Right cardiac atrium (tissue), 5 donors: ENCODE measurements around the gene MRPL45. TPM values are rescaled to one million over a fixed set of nuclear protein-coding genes. Genes with fewer than 3 reads are reported as not detected.

Experiments
- ATAC-seq, 2 donors: fragments of 200-7000 bp; cut with Tn5 transposase; one replicate each; pipeline versions ENCODE4 v1.8.0 to v1.9.1; 2020; ENCODE audit warnings: moderate library complexity in 2 of 2, mild to moderate bottlenecking in 1 of 2
- DNase-seq, 3 donors: peaks; one replicate each; pipeline ENCODE4 v3.0.0-alpha.2; 2020
- H3K27ac ChIP-seq: one replicate; pipeline ENCODE4 v1.5.1; 2013; ENCODE audit warnings: mild to moderate bottlenecking, low read length, control low read depth, moderate library complexity
- H3K27me3 ChIP-seq: one replicate; pipeline ENCODE4 v1.6.1; 2013; ENCODE audit not compliant: control insufficient read depth, insufficient read depth
- H3K4me1 ChIP-seq: one replicate; pipeline ENCODE4 v1.6.1; 2013; ENCODE audit warnings: low read length; ENCODE audit not compliant: control insufficient read depth, insufficient read depth
- H3K4me3 ChIP-seq: one replicate; pipeline ENCODE4 v1.5.1; 2013; ENCODE audit warnings: low read length, control low read depth
- H3K9me3 ChIP-seq: one replicate; pipeline ENCODE4 v1.6.1; 2013; ENCODE audit warnings: low read length; ENCODE audit not compliant: control insufficient read depth
- WGBS: extraction: QIAGEN DNeasy Blood & Tissue Kit; methylation state at CpG from one replicate; pipeline ENCODE4 v1.1.7; 2013; 5-methylcytosine and 5-hydroxymethylcytosine counted together
- intact Hi-C, 4 donors: fragments of 100-400 bp; cut with DNase I; formaldehyde crosslinking; loops; one replicate each; pipeline versions ENCODE4 v1.11.0 to v1.14.0; 2022 to 2023
- polyA plus RNA-seq: library from polyadenylated mRNA; stranded (reverse); fragments of 200-250 nt; gene quantifications from one replicate; pipeline ENCODE4 v1.2.3, GENCODE V29; 2013
- total RNA-seq, 4 donors: library from RNA; stranded (reverse); fragmentation: NEBNext Ultra II Directional; extraction: Animal tissue kit (Norgen Biotek cat#: 25700); gene quantifications; one replicate each; pipeline ENCODE4 v1.2.1, GENCODE V29; 2021
- donor health status: healthy with polysubstance abuse.
- donor health status: DM: no; HTN: yes; CAD: no.
- donor health status: DM: no; HTN: no; CAD: no.
- donor health status: DM: no; HTN: yes; CAD: no; lungs with severe emphysema.
- donor health status: DM: yes; HTN: yes; CAD: no.

MRPL45 gene
- total and polyA plus RNA-seq, 5 donors: 25.3 to 36.2 (median 30.8) TPM

DNA sequence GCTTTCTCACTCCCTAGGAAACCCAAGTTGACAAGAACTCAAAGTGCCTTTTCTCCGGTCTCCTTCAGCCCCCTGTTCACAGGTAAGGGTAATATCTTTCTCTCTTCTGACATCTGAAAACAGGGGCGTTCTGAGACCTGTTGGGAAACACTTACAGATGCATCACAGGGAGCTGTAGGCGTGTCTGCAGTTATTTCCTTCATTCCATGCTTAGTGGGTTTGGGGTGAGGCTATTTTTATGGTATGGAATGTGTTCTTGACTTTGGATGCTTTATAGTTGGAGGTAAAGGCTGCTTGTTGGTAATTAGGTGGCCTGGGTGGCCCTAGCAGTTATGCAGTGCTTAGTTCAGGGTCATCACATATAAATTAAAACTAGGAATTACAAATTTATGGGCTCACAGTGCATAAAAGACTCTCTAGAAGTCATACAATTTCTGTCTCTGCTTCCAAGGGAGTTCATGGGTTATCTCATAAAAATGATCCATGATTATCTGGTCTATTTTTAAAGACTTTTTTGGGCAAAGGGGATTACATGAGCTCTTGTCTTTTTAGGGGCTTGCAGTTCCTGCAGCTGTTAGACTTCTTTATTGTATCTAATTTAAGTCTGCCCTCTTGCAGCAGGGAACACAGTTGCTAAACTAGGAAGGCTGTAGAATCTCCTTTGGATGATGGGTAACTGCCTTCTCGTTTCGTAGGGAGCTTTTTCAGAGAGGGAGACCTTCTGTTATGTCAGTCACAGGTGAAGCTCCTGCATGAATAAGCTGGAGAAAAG is 64.9 kb downstream of the MRPL45 start:
- no peaks in the 10 kb centered on the region for H3K4me1 ChIP-seq
- WGBS: 73% methylated on average over 5 of the region's 5 CpGs
- intact Hi-C loops: no loop called here
- H3K9me3 ChIP-seq: no peaks in the 10 kb centered on the region
- H3K27ac ChIP-seq: no peak overlapping the region
- H3K4me3 ChIP-seq: no peak overlapping the region
- no peaks in the 10 kb centered on the region for H3K27me3 ChIP-seq
- ATAC-seq (no peak), DNase-seq (no peak)

GRCh38 chr17:38363016-38363415 is 66.0 kb downstream of the MRPL45 start:
- WGBS: 95% methylated on average over 5 of the region's 5 CpGs
- H3K9me3 ChIP-seq: no peaks in the 10 kb centered on the region
- H3K4me1 ChIP-seq: no peaks in the 10 kb centered on the region
- no peak overlapping the region for H3K4me3 ChIP-seq
- H3K27me3 ChIP-seq: no peaks in the 10 kb centered on the region
- DNase-seq: no peak
- H3K27ac ChIP-seq: no peak overlapping the region
- no peak for ATAC-seq
- intact Hi-C loops: no loop called here

DNA sequence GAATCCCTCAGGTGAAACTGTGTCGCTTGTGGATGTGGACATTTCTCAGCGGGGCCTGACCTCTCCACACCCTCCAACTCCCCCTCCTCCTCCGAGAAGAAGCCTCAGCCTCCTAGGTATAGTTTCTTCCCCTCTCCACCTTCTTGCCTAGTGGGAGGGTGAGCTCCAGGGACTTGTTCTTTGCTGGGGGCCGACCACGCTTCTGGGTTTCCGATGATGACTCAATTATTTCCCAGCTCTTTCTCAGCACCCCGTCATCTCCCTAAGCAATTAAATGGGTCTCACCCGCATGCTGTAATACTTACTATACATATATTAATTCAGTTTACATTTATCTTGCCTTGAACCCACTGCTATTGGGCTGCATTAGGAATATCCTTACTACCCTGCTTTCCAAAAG is 67.8 kb downstream of the MRPL45 start:
- intact Hi-C loops: no loop called here
- no peak overlapping the region for H3K27ac ChIP-seq
- no peak overlapping the region for H3K4me3 ChIP-seq
- H3K4me1 ChIP-seq: no peaks in the 10 kb centered on the region
- ATAC-seq: no peak
- 93% methylated on average over 8 of the region's 8 CpGs for WGBS
- DNase-seq: no peak
- H3K27me3 ChIP-seq: no peaks in the 10 kb centered on the region
- H3K9me3 ChIP-seq: no peaks in the 10 kb centered on the region

DNA sequence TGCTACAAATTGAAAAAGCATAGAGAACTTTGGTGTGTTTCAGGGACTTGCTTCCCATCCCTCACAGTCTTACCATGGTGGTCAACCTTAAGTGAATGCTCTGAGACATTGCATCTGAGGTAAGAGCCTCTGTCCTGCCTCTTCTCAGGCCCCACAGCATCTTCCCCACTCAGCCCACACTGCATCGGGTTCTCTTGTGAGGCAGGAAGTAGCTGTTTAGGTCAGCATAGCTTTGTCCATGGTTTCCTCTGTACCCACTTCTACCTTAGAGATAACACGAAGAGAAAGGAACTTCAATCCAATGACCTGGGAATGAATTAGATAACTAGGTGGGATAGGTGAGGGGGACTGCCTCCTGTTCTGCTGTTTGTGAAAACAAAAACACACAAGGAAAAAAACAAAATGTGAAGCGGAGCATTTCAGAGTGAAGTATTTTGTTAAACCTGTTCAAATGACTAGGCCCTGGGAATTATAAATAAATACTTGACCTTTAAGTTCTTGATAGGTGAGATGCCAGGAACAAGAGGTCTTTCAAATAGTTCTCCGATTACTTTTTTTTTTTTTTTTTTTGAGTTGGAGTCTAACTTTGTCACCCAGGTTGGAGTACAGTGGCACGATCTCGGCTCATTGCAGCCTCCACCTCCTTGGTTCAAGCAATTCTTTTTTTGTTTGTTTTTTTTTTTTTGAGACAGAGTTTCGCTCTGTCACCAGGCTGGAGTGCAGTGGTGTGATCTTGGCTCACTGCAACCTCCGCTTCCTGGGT is 72.3 kb downstream of the MRPL45 start:
- 84% methylated on average over 8 of the region's 8 CpGs for WGBS
- no peak overlapping the region for H3K4me3 ChIP-seq
- DNase-seq (no peak), ATAC-seq (no peak)
- intact Hi-C loops: no loop called here
- no peaks in the 10 kb centered on the region for H3K9me3 ChIP-seq
- no peak overlapping the region for H3K27ac ChIP-seq
- no peaks in the 10 kb centered on the region for H3K4me1 ChIP-seq
- no peaks in the 10 kb centered on the region for H3K27me3 ChIP-seq

Other genes starting within 250 kb of the MRPL45 start
- not detected for gene TBC1D3C, start 228.5 kb upstream of the MRPL45 start, total RNA-seq
- not detected for gene TBC1D3C, start 228.5 kb upstream of the MRPL45 start, polyA plus RNA-seq
- gene TBC1D3E, start 169.2 kb upstream of the MRPL45 start, total RNA-seq: not detected
- not detected for gene TBC1D3E, start 169.2 kb upstream of the MRPL45 start, polyA plus RNA-seq
- gene TBC1D3, start 104.6 kb upstream of the MRPL45 start, total RNA-seq: not detected
- not detected for gene TBC1D3, start 104.6 kb upstream of the MRPL45 start, polyA plus RNA-seq
- under 1 TPM in 1 of 4 donors, not detected in 3; 0.03 TPM for gene GPR179, start 46.8 kb downstream of the MRPL45 start, total RNA-seq
- gene GPR179, start 46.8 kb downstream of the MRPL45 start, polyA plus RNA-seq: 0.07 TPM
- gene SOCS7, start 54.7 kb downstream of the MRPL45 start, total RNA-seq: 10 to 100 TPM; 13.0 to 16.4 (median 14.7) TPM
- gene SOCS7, start 54.7 kb downstream of the MRPL45 start, polyA plus RNA-seq: 7.4 TPM
- gene ARHGAP23, start 131.3 kb downstream of the MRPL45 start, total RNA-seq: 10 to 100 TPM; 61.8 to 96.9 (median 77.4) TPM
- gene ARHGAP23, start 131.3 kb downstream of the MRPL45 start, polyA plus RNA-seq: 40.7 TPM